Right cardiac atrium (tissue), 5 donors: ENCODE measurements around the gene SRRM1. TPM values are rescaled to one million over a fixed set of nuclear protein-coding genes. Genes with fewer than 3 reads are reported as not detected.

Experiments used
- ATAC-seq, 2 donors: fragments of 200-7000 bp; cut with Tn5 transposase; one replicate each; pipeline versions ENCODE4 v1.8.0 to v1.9.1; 2020; ENCODE audit warnings: moderate library complexity in 2 of 2, mild to moderate bottlenecking in 1 of 2
- DNase-seq, 3 donors: peaks; one replicate each; pipeline ENCODE4 v3.0.0-alpha.2; 2020
- H3K27ac ChIP-seq: one replicate; pipeline ENCODE4 v1.5.1; 2013; ENCODE audit warnings: mild to moderate bottlenecking, low read length, control low read depth, moderate library complexity
- H3K27me3 ChIP-seq: one replicate; pipeline ENCODE4 v1.6.1; 2013; ENCODE audit not compliant: control insufficient read depth, insufficient read depth
- H3K4me1 ChIP-seq: one replicate; pipeline ENCODE4 v1.6.1; 2013; ENCODE audit warnings: low read length; ENCODE audit not compliant: control insufficient read depth, insufficient read depth
- H3K4me3 ChIP-seq: one replicate; pipeline ENCODE4 v1.5.1; 2013; ENCODE audit warnings: low read length, control low read depth
- H3K9me3 ChIP-seq: one replicate; pipeline ENCODE4 v1.6.1; 2013; ENCODE audit warnings: low read length; ENCODE audit not compliant: control insufficient read depth
- WGBS: extraction: QIAGEN DNeasy Blood & Tissue Kit; methylation state at CpG from one replicate; pipeline ENCODE4 v1.1.7; 2013; 5-methylcytosine and 5-hydroxymethylcytosine counted together
- intact Hi-C, 4 donors: fragments of 100-400 bp; cut with DNase I; formaldehyde crosslinking; loops; one replicate each; pipeline versions ENCODE4 v1.11.0 to v1.14.0; 2022 to 2023
- polyA plus RNA-seq: library from polyadenylated mRNA; stranded (reverse); fragments of 200-250 nt; gene quantifications from one replicate; pipeline ENCODE4 v1.2.3, GENCODE V29; 2013
- total RNA-seq, 4 donors: library from RNA; stranded (reverse); fragmentation: NEBNext Ultra II Directional; extraction: Animal tissue kit (Norgen Biotek cat#: 25700); gene quantifications; one replicate each; pipeline ENCODE4 v1.2.1, GENCODE V29; 2021
- donor health status: healthy with polysubstance abuse.
- donor health status: DM: no; HTN: yes; CAD: no.
- donor health status: DM: no; HTN: no; CAD: no.
- donor health status: DM: no; HTN: yes; CAD: no; lungs with severe emphysema.
- donor health status: DM: yes; HTN: yes; CAD: no.

SRRM1 gene
- total and polyA plus RNA-seq, 5 donors, result 41.2 to 91.7 (median 78.4) TPM

- intact Hi-C loops, result no loop called here
- WGBS, result 67% methylated on average over 5 of the region's 5 CpGs
- DNase-seq (no peak), ATAC-seq (no peak)
- no peaks in the 10 kb centered on the region for H3K27me3 ChIP-seq
- no peaks in the 10 kb centered on the region for H3K9me3 ChIP-seq
- H3K4me1 ChIP-seq, result no peaks in the 10 kb centered on the region
- no peak overlapping the region for H3K4me3 ChIP-seq
- no peak overlapping the region for H3K27ac ChIP-seq
These were observed 23.7 kb upstream of the SRRM1 start for GRCh38 chr1:24619376-24619775.

- intact Hi-C loops, result loop anchor here in 1 of 4 donors (10.0 kb wide), 1 partner anchor 206 kb away; the partner anchor contains the start of genes NIPAL3 and STPG1
- Histone ChIP-seq H3K4me1 (no peaks in the 10 kb centered on the region), H3K27ac (no peak overlapping the region), H3K9me3 (no peaks in the 10 kb centered on the region), H3K4me3 (no peak overlapping the region), H3K27me3 (no peaks in the 10 kb centered on the region)
- no peak for ATAC-seq
- DNase-seq, result no peak
- 55% methylated on average over 5 of the region's 5 CpGs for WGBS
These were observed 22.4 kb upstream of the SRRM1 start for GRCh38 chr1:24620678-24621077.

DNA sequence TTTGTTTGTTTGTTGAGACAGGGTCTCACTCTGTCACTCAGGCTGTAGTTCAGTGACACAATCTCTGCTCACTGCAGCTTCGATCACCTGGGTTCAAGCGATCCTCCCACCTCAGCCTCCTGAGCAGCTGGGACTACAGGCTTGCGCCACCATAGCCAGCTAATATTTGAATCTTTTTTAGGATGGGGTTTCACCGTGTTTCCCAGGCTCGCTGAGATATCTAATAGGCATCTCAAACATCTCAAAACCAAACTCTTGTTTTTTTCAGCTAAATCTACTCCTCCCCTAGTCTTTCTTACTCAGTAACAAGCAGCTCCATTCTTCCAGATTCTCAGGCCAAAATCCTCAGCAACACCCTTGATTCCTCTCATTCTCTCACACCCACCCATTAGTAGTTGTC lies 22.0 kb upstream of the SRRM1 start:
- no peak for DNase-seq
- intact Hi-C loops, result loop anchor here in 1 of 4 donors (10.0 kb wide), 1 partner anchor 206 kb away; the partner anchor contains the start of genes NIPAL3 and STPG1
- 82% methylated on average over 5 of the region's 5 CpGs for WGBS
- ATAC-seq, result no peak
- Histone ChIP-seq H3K9me3 (no peaks in the 10 kb centered on the region), H3K4me1 (no peaks in the 10 kb centered on the region), H3K4me3 (no peak overlapping the region), H3K27ac (no peak overlapping the region), H3K27me3 (no peaks in the 10 kb centered on the region)

GRCh38 chr1:24622218-24622617 lies 20.9 kb upstream of the SRRM1 start:
- intact Hi-C loops, result loop anchor here in 1 of 4 donors (10.0 kb wide), 1 partner anchor 207 kb away; the partner anchor contains the start of genes NIPAL3 and STPG1
- ATAC-seq, result no peak
- no peaks in the 10 kb centered on the region for H3K9me3 ChIP-seq

DNA sequence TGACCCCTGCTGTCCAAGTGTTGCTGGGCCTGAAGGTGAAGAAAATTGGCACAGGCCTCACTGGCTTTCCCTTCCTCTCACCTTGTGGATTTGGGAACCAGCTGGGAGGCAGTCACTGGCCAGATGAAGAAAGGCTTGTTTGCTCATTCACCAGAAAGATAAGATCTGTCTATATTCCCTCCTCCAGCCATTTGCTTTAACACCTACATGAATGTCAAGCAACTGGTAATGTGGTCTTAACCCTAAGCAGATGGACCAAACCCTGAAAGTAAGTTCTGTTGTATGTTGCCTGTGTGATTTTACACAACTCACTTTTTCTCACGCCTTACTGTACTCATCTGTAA lies 10.3 kb upstream of the SRRM1 start:
- intact Hi-C loops, result loop anchor here in 3 of 4 donors (10.0 kb wide), 4 partner anchors 78 to 428 kb away; partner anchors contain the start of gene NCMAP (in 1 of the 3)

More at GRCh38 chr1:24622218-24622617, 20.9 kb upstream of the SRRM1 start:
- no peak overlapping the region for H3K4me3 ChIP-seq
- H3K4me1 ChIP-seq, result no peaks in the 10 kb centered on the region
- H3K27me3 ChIP-seq, result no peaks in the 10 kb centered on the region
- no peak overlapping the region for H3K27ac ChIP-seq
- 30% methylated on average over 4 of the region's 4 CpGs for WGBS
- no peak for DNase-seq

DNA sequence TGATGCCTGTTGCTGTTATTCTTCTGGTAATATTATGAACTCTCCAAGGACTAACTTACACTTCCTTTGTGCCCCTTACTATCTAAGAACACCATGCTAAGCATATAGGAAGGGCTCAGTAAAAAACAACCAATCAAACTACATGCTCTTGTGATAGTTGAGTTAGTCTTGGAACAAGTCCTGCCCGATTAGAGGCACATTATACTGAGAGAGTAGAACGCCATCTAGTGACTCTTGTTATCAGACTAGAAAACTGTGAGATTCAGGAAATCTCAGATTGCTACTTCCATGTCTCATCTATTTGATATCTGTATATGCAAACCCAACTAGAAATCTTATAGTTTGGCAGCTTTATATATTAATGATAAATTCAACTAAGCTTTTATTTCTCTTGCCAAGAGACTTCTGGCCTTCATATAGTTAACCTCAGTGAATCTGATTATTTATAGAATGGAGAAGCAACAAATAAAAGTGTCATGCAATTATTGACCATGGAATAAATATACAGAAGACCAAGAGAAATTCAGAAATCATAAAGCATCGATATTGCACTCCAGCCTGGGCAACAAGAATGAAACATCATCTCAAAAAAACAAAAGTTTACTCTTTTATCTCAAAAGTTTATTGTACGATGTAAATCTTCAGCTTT lies 7.8 kb upstream of the SRRM1 start:
- no peaks in the 10 kb centered on the region for H3K27me3 ChIP-seq
- H3K4me1 ChIP-seq, result no peaks in the 10 kb centered on the region
- WGBS, result 15% methylated on average over 4 of the region's 4 CpGs
- no peak overlapping the region for H3K4me3 ChIP-seq
- no peaks in the 10 kb centered on the region for H3K9me3 ChIP-seq
- ATAC-seq (peak; percentile 71 to 80), DNase-seq (no peak)
- no peak overlapping the region for H3K27ac ChIP-seq
- intact Hi-C loops, result loop anchor here in 3 of 4 donors (5.0 to 10.0 kb wide), 5 partner anchors 81 to 438 kb away; partner anchors contain the start of gene NCMAP (in 1 of the 3)

More for the DNA sequence above, 10.3 kb upstream of the SRRM1 start:
- Histone ChIP-seq H3K27ac (no peak overlapping the region), H3K4me1 (no peaks in the 10 kb centered on the region), H3K4me3 (no peak overlapping the region), H3K9me3 (no peaks in the 10 kb centered on the region), H3K27me3 (no peaks in the 10 kb centered on the region)
- 92% methylated on average over 1 of the region's 1 CpG for WGBS
- DNase-seq (no peak), ATAC-seq (no peak)

- Histone ChIP-seq H3K27ac (no peak overlapping the region), H3K9me3 (no peaks in the 10 kb centered on the region), H3K27me3 (no peaks in the 10 kb centered on the region), H3K4me1 (peaks cover 5% of the 10 kb centered on the region), H3K4me3 (no peak overlapping the region)
- intact Hi-C loops, result loop anchor here in 3 of 4 donors (5.0 to 10.0 kb wide), 5 partner anchors 82 to 440 kb away; partner anchors contain the start of gene NCMAP (in 1 of the 3)
- DNase-seq, result no peak
- ATAC-seq, result no peak
- 59% methylated on average over 3 of the region's 3 CpGs for WGBS
These were observed 6.3 kb upstream of the SRRM1 start for GRCh38 chr1:24636661-24637357.

- DNase-seq (no peak), ATAC-seq (no peak)
- Histone ChIP-seq H3K9me3 (no peaks in the 10 kb centered on the region), H3K4me3 (no peak overlapping the region), H3K4me1 (peaks cover 7% of the 10 kb centered on the region), H3K27me3 (no peaks in the 10 kb centered on the region), H3K27ac (no peak overlapping the region)
- intact Hi-C loops, result loop anchor here in 3 of 4 donors (5.0 to 10.0 kb wide), 5 partner anchors 84 to 442 kb away; partner anchors contain the start of gene NCMAP (in 1 of the 3)
- WGBS, result 91% methylated on average over 2 of the region's 2 CpGs
These were observed 4.0 kb upstream of the SRRM1 start for GRCh38 chr1:24639094-24639493.

GRCh38 chr1:24639881-24640280 lies 3.2 kb upstream of the SRRM1 start:
- WGBS, result 75% methylated on average over 4 of the region's 4 CpGs
- H3K9me3 ChIP-seq, result no peaks in the 10 kb centered on the region
- intact Hi-C loops, result loop anchor here in 3 of 4 donors (5.0 to 10.0 kb wide), 5 partner anchors 85 to 443 kb away; partner anchors contain the start of gene NCMAP (in 1 of the 3)
- H3K4me3 ChIP-seq, result no peak overlapping the region
- no peak overlapping the region for H3K27ac ChIP-seq
- no peaks in the 10 kb centered on the region for H3K27me3 ChIP-seq
- H3K4me1 ChIP-seq, result peaks cover 7% of the 10 kb centered on the region
- DNase-seq (no peak), ATAC-seq (no peak)

DNA sequence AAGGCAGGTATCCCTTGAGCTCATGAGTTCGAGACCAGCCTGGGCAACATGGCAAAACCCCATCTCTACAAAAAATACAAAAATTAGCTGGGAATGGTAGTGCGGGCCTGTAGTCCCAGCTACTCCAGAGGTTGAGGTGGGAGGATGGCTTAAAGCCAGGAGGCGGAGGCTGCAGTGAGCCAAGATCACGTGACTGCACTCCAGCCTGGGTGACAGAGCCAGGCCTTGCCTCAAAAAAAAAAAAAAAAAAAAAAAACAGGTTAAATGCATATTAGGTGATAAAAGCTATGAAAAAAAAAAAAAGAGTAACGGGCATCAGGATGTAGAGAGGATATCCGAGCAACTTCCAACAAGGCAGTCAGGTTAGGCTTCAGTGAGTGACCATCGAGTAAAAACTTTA lies 2.8 kb upstream of the SRRM1 start:
- no peak overlapping the region for H3K4me3 ChIP-seq
- DNase-seq, result peak; percentile 37 to 69 (median 62)
- H3K27ac ChIP-seq, result no peak overlapping the region
- intact Hi-C loops, result no loop called here
- ATAC-seq, result no peak
- no peaks in the 10 kb centered on the region for H3K27me3 ChIP-seq
- peaks cover 7% of the 10 kb centered on the region for H3K4me1 ChIP-seq
- 68% methylated on average over 7 of the region's 7 CpGs for WGBS
- H3K9me3 ChIP-seq, result no peaks in the 10 kb centered on the region

GRCh38 chr1:24641646-24642151 lies 1.4 kb upstream of the SRRM1 start:
- Histone ChIP-seq H3K27ac (peak overlapping the region; percentile 87), H3K9me3 (no peaks in the 10 kb centered on the region), H3K4me1 (peaks cover 7% of the 10 kb centered on the region), H3K27me3 (no peaks in the 10 kb centered on the region), H3K4me3 (peak overlapping the region; percentile 71)
- DNase-seq (peak; percentile 61 to 81 (median 74)), ATAC-seq (no peak)
- intact Hi-C loops, result no loop called here
- WGBS, result 23% methylated on average over 24 of the region's 24 CpGs
